Neutrophil (primary cell): ENCODE results near the gene CACNA1D.

Experiments
- H3K27ac ChIP-seq: fragments of 200-600 bp; sonication (generic); 2 replicates; pipeline ENCODE4 v1.5.1; 2016; ENCODE audit warnings: mild to moderate bottlenecking, moderate library complexity
- H3K27me3 ChIP-seq: fragments of 200-600 bp; sonication (generic); 2 replicates; pipeline ENCODE4 v1.6.0; 2016; ENCODE audit warnings: mild to moderate bottlenecking
- H3K36me3 ChIP-seq: fragments of 200-600 bp; sonication (generic); 2 replicates; pipeline ENCODE4 v1.5.1; 2017
- H3K4me1 ChIP-seq, 2 experiments: fragments of 200-600 bp in 1 of 2; sonication (generic) in 1 of 2; 1 replicate in 1 of 2; 2 replicates in 1 of 2; pipeline versions ENCODE4 v1.5.1 to v1.6.1; 2013 to 2016; ENCODE audit warnings: low read depth in 1 of 2, low read length in 1 of 2, mild to moderate bottlenecking in 1 of 2, moderate library complexity in 1 of 2; ENCODE audit not compliant: control insufficient read depth in 1 of 2, insufficient read depth in 1 of 2
- H3K4me3 ChIP-seq, 2 experiments: fragments of 200-600 bp in 1 of 2; sonication (generic) in 1 of 2; 1 replicate in 1 of 2; 2 replicates in 1 of 2; pipeline ENCODE4 v1.5.1; 2013 to 2016; ENCODE audit warnings: low read depth in 1 of 2, low read length in 1 of 2, mild to moderate bottlenecking in 1 of 2, moderate library complexity in 1 of 2
- H3K9me3 ChIP-seq: fragments of 200-600 bp; sonication (generic); 2 replicates; pipeline ENCODE4 v1.5.1; 2016
- TF ChIP-seq, protein P1 (sequence below): fragments of 200-600 bp; sonication (generic); IDR thresholded peaks from 2 replicates; pipeline ENCODE4 v1.5.1; 2016; ENCODE audit warnings: antibody characterized with exemption

CACNA1D gene

DNA sequence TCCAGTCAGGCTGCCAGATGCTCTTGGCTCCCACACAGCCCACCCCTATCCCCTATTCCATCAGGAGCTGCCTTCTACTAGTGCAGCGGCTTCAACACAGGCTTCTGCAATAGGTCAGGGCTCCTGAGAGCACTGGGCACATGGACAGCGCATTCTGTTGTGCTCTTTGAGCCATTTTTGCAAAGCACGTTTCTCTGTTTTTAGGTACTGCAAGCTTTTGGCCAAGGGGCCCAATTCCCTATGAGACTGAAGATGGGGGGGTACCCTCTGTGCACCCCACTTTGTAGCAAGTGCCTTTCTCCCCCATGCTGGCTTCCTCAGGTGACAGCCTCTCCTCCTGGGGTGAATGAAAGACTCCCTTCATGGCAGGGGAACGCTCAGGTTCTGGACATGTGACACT, 320.7 kb downstream of the CACNA1D start:
- H3K4me3 ChIP-seq: no peak overlapping the region
- TF ChIP-seq, protein P1, sequence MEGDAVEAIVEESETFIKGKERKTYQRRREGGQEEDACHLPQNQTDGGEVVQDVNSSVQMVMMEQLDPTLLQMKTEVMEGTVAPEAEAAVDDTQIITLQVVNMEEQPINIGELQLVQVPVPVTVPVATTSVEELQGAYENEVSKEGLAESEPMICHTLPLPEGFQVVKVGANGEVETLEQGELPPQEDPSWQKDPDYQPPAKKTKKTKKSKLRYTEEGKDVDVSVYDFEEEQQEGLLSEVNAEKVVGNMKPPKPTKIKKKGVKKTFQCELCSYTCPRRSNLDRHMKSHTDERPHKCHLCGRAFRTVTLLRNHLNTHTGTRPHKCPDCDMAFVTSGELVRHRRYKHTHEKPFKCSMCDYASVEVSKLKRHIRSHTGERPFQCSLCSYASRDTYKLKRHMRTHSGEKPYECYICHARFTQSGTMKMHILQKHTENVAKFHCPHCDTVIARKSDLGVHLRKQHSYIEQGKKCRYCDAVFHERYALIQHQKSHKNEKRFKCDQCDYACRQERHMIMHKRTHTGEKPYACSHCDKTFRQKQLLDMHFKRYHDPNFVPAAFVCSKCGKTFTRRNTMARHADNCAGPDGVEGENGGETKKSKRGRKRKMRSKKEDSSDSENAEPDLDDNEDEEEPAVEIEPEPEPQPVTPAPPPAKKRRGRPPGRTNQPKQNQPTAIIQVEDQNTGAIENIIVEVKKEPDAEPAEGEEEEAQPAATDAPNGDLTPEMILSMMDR: no peak
- H3K36me3 ChIP-seq: peaks cover 11% of the 10 kb centered on the region
- peaks cover 13% of the 10 kb centered on the region for H3K27me3 ChIP-seq
- H3K4me1 ChIP-seq: no peaks in the 10 kb centered on the region
- no peak overlapping the region for H3K27ac ChIP-seq
- no peaks in the 10 kb centered on the region for H3K9me3 ChIP-seq

DNA sequence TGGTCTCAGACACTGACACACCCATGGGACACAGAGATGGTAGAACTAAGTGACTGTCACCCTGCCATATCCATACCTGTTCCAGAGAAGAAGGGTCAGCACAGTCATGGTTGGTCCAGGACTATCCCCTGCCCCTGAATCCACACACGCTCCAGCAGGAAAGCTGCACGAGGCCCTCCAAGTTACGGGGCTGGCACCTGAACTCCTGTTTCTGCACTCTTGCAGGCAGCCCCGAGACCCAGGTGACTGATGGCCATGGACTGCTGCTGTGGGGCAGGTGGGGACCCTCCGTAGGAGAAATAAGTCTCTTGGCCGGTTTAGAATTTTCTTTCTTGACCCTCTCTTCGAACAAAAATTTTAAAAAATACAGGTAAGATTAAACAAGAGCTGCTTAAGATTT, 321.2 kb downstream of the CACNA1D start:
- H3K36me3 ChIP-seq: peaks cover 11% of the 10 kb centered on the region
- no peaks in the 10 kb centered on the region for H3K9me3 ChIP-seq
- H3K4me3 ChIP-seq: no peak overlapping the region
- TF ChIP-seq, protein P1: no peak
- H3K27ac ChIP-seq: no peak overlapping the region
- peaks cover 13% of the 10 kb centered on the region for H3K27me3 ChIP-seq
- no peaks in the 10 kb centered on the region for H3K4me1 ChIP-seq

DNA sequence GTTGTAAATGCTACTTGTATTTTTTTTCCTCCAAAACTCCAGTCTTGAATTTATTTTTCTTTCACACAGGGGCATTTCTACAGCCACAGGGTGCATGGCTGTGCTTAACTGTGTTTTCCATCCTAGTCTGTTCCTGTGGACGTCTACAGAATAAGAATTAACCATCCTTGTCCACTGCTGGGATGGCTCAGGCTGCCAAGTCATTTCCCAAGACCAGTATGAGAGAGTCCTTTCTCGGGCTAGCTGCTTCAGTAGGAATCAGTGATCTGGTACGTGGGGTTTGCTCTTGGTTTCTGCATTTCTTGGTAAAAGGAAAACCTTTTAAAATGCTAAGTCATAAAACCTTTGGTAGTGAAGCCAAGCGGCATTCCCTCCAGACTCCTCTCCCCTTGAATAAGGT, 322.0 kb downstream of the CACNA1D start:
- no peaks in the 10 kb centered on the region for H3K4me1 ChIP-seq

DNA sequence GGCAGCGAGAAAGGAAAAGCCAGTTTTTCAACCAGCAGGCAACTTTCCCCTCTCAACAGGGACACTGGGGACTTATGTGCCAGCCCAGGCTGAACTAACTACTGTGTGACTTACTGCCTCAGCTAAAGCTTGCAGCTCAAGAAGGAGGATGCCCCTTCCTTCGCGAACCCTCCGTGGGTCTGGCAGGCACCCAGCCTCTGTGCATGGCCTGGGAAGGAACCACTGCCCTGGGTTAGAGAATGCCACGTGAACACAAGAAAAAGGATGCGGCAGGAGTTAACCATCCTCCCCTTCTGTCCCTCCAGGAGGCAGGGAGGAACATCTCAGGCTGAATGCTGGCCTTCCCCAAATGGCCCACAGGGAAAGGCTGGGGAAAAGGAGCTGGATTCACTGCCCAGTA, 322.8 kb downstream of the CACNA1D start:
- TF ChIP-seq, protein P1: no peak
- no peak overlapping the region for H3K4me3 ChIP-seq

More for the DNA sequence above, 322.0 kb downstream of the CACNA1D start:
- no peak overlapping the region for H3K4me3 ChIP-seq
- H3K9me3 ChIP-seq: no peaks in the 10 kb centered on the region
- H3K27ac ChIP-seq: no peak overlapping the region
- peaks cover 11% of the 10 kb centered on the region for H3K36me3 ChIP-seq
- TF ChIP-seq, protein P1: no peak
- H3K27me3 ChIP-seq: peaks cover 13% of the 10 kb centered on the region

DNA sequence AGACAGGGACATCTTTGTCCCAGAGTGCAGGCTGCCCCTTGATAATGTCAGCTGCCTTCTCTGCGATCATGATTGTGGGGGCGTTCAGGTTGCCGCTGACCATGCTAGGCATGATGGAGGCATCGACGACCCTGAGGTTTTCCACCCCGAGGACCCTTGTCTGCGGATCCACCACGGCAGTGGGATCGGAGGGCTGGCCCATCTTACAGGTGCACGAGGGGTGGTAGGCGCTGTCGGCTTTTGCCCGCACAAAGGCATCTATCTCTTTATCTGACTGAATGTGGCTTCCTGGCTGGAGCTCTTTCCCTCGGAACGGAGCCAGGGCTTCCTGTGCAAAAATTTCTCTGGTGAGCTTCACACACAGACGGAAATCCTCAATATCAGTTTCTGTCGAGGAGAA, 323.4 kb downstream of the CACNA1D start:
- no peaks in the 10 kb centered on the region for H3K9me3 ChIP-seq

More for the DNA sequence above, 322.8 kb downstream of the CACNA1D start:
- H3K4me1 ChIP-seq: no peaks in the 10 kb centered on the region
- H3K27me3 ChIP-seq: peaks cover 13% of the 10 kb centered on the region
- H3K9me3 ChIP-seq: no peaks in the 10 kb centered on the region
- H3K36me3 ChIP-seq: peaks cover 11% of the 10 kb centered on the region
- H3K27ac ChIP-seq: no peak overlapping the region

More for the DNA sequence above, 323.4 kb downstream of the CACNA1D start:
- no peak overlapping the region for H3K4me3 ChIP-seq
- TF ChIP-seq, protein P1: no peak
- H3K27me3 ChIP-seq: peaks cover 13% of the 10 kb centered on the region
- H3K36me3 ChIP-seq: peaks cover 11% of the 10 kb centered on the region
- H3K27ac ChIP-seq: no peak overlapping the region
- no peaks in the 10 kb centered on the region for H3K4me1 ChIP-seq
